ENCODE results near the gene C5orf47.

DNA sequence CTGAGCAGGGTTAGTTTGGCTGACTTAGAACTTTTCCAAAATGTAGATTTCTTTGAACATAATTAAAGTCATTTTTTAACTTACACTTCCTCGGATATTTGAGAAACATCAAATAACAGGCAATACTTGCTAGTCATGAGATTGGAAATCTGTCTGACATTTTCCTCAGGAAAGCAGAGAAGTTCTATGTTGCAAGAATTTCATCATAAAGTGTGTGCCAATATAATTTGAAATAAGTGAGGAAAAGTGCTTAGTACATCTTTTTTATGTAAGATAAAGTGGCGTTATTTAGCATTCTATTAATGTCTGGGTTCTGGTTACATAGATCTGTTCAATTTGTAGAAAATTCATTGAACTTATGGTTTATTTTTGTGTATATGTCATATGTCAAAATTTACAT lies 48.7 kb upstream of the C5orf47 start:
- peak; percentile 30; the same call in 1 of the 2 replicates for TF ChIP-seq POLR2AphosphoS5 (IDR thresholded peaks at IDR 0.05; ENCODE audit: borderline replicate concordance, low read depth, low read length)
- no peak for TF ChIP-seq EZH2 (IDR thresholded peaks at IDR 0.05)
- no peak for TF ChIP-seq FOXP2 (optimal IDR thresholded peaks at IDR 0.05; ENCODE audit: control extremely low read depth, extremely low read length, insufficient read depth)
